ENCODE data around the gene TTLL12.

TTLL12 gene

GRCh38 chr22:43186272-43187170, at the start of gene TTLL12:
Gene TTLL12 (minus strand): TSS chr22:43187134. CDS start chr22:43187069, 65 bp downstream.
- DNase-seq (ENCODE audit: low spot score), result peak; percentile 91

GRCh38 chr22:43235445-43236409, 48.8 kb upstream of the TTLL12 start:
- DNase-seq (ENCODE audit: low spot score), result no peak

GRCh38 chr22:43234264-43234988, 47.5 kb upstream of the TTLL12 start:
- no peak for DNase-seq (ENCODE audit: low spot score)

- no peak for DNase-seq (ENCODE audit: low spot score)
These were observed 46.6 kb upstream of the TTLL12 start for GRCh38 chr22:43233529-43233928.

GRCh38 chr22:43232445-43232844, 45.5 kb upstream of the TTLL12 start:
- DNase-seq (ENCODE audit: low spot score), result no peak

GRCh38 chr22:43231724-43232034, 44.7 kb upstream of the TTLL12 start:
- DNase-seq (ENCODE audit: low spot score), result no peak

GRCh38 chr22:43230971-43231723, 44.2 kb upstream of the TTLL12 start:
- peak; percentile 93 for DNase-seq (ENCODE audit: low spot score)

- DNase-seq (ENCODE audit: low spot score), result no peak
These were observed 43.6 kb upstream of the TTLL12 start for GRCh38 chr22:43230571-43230970.

GRCh38 chr22:43228863-43229262, 41.9 kb upstream of the TTLL12 start:
- DNase-seq (ENCODE audit: low spot score), result no peak

- DNase-seq (ENCODE audit: low spot score), result peak; percentile 75
These were observed 41.4 kb upstream of the TTLL12 start for GRCh38 chr22:43228330-43228729.

GRCh38 chr22:43227239-43227630, 40.3 kb upstream of the TTLL12 start:
- DNase-seq (ENCODE audit: low spot score), result no peak

- peak; percentile 83 for DNase-seq (ENCODE audit: low spot score)
These were observed 39.7 kb upstream of the TTLL12 start for GRCh38 chr22:43226377-43227238.

- DNase-seq (ENCODE audit: low spot score), result no peak
These were observed 38.7 kb upstream of the TTLL12 start for GRCh38 chr22:43225609-43226008.

- no peak for DNase-seq (ENCODE audit: low spot score)
These were observed 36.1 kb upstream of the TTLL12 start for GRCh38 chr22:43222987-43223386.

GRCh38 chr22:43222262-43222661, 35.3 kb upstream of the TTLL12 start:
- DNase-seq (ENCODE audit: low spot score), result no peak

- no peak for DNase-seq (ENCODE audit: low spot score)
These were observed 33.9 kb upstream of the TTLL12 start for GRCh38 chr22:43220625-43221380.

GRCh38 chr22:43218786-43219185, 31.9 kb upstream of the TTLL12 start:
- no peak for DNase-seq (ENCODE audit: low spot score)

- DNase-seq (ENCODE audit: low spot score), result peak; percentile 66
These were observed 30.5 kb upstream of the TTLL12 start for GRCh38 chr22:43217285-43218030.

GRCh38 chr22:43216738-43217137, 29.8 kb upstream of the TTLL12 start:
- no peak for DNase-seq (ENCODE audit: low spot score)

Measured in iPS-NIHi11 (cell line).